NCI-H2227 (cell line): ENCODE results near the gene MMP27.
A peak's percentile ranks its signal among the peaks of the same experiment; 100 is the strongest.

Source experiments
- DNase-seq: peaks from one replicate; lab custom pipeline; 2025; ENCODE audit not compliant: unreplicated experiment; lab: John Stamatoyannopoulos, UW

MMP27 gene

GRCh38 chr11:102704841-102705240 lies 728 bp downstream of the MMP27 start:
- no peak for DNase-seq

GRCh38 chr11:102703826-102704493 lies 1.6 kb downstream of the MMP27 start:
- DNase-seq: no peak

- no peak for DNase-seq
Observed at GRCh38 chr11:102695201-102695600, 10.4 kb downstream of the MMP27 start.

DNA sequence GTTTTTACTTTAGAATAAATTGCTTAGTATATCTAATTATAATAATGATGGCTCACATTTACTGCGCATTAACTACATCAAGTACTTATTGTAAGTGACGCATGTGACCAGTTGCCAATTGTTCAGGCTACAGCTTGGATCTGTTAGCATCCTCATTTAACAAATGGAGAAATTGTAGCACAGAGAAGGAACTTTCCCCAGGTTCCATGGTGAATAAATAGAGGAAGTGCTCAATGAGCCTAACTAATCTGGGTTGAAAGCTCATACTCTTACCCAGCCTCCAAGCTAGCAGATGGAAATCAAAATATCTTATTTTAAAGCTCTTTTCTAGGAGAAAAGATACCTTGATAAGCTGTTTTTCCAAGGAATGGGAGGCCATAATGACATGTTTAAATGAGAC lies 19.8 kb downstream of the MMP27 start:
- no peak for DNase-seq

GRCh38 chr11:102685338-102685737 lies 20.2 kb downstream of the MMP27 start:
- no peak for DNase-seq

GRCh38 chr11:102683277-102683676 lies 22.3 kb downstream of the MMP27 start:
- no peak for DNase-seq

DNA sequence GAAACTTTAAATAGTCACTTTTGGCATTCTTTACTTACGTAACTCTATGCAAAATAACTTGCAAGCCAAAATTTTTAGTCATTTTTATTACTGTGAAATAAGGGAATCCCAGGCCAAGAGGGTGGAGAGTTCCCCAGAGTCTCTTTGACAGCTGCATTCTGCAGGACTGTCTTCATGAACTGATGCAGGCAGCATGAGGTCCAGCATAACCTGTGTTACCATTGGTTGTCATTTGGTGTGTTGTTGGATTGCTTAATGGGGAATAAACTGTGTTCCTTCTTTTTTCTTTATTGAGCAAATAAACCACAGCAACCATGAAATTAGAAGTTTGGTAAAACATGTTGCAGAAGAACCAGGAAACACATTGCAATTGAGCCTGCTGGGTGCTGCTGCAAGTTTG lies 24.6 kb downstream of the MMP27 start:
- no peak for DNase-seq

GRCh38 chr11:102678022-102678421 lies 27.5 kb downstream of the MMP27 start:
- DNase-seq: no peak

DNA sequence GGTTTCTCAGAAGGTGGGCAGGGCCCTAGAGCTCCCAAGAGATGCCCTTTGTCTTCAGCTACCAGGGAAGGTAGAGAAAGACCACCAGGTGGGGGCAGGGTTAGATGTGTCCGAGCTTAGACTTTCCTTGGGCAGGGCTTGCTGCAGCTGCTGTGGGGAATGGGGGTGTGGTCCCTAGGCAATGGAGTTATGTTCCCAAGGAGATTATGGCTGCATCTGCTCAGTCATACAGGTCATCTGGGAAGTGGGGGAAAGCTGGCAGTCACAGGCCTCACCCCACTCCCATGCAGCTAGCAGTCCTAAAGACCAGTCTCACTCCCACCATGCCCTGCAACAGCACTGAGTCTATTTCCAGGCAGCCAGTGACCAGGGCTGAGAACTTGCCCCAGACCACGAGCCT lies 29.5 kb downstream of the MMP27 start:
- no peak for DNase-seq

DNA sequence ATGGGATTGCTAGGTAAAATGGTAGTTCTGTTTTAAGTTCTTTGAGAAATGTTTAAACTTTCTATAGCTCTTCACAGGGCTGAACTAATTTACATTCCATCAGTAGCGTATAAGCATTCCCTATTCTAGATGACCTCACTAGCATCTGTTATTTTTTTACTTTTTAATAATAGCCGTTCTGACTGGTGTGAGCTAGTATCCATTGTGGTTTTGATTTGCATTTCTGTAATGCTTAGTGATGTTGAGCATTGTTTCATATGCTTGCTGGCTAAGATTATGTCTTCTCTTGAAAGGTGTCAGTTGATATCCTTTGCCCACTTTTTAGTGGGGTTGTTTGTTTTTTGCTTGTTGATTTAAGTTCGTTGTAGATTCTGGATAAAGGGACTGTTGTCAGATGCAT lies 35.9 kb downstream of the MMP27 start:
- no peak for DNase-seq

DNA sequence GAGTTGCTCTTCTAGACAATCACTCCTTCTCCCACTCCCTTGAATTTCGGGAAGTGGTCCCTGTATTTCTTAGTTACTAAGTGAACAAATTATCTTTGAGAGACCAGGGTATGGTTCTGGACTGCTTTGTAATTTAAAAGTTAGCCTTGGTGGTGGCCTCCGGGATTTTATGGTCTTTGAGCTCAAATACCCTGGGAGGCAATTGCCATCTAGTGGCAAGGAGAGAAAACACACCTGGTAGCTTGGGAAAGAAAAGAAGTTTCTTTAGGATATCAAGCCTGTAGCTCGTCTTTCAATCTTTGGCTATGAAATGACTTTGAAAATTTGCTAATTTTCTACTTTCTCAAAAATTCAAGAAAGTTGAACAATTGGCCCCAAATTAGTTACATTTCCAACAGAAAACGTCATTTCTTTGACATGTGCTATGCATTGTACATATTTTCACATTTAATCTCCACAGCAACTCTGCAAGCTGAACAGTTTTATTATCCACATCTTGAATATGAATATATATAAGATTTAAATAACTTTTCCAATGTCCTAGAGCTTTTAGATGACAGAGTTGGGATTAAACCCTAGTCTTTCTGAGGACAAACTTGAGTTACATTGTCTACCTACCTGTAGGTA lies 39.1 kb downstream of the MMP27 start:
- DNase-seq: no peak

GRCh38 chr11:102664001-102664752 lies 41.4 kb downstream of the MMP27 start:
- no peak for DNase-seq

- peak; percentile 45 for DNase-seq
Observed at GRCh38 chr11:102662607-102663006, 43.0 kb downstream of the MMP27 start.

GRCh38 chr11:102661040-102661439 lies 44.5 kb downstream of the MMP27 start:
- DNase-seq: no peak

DNA sequence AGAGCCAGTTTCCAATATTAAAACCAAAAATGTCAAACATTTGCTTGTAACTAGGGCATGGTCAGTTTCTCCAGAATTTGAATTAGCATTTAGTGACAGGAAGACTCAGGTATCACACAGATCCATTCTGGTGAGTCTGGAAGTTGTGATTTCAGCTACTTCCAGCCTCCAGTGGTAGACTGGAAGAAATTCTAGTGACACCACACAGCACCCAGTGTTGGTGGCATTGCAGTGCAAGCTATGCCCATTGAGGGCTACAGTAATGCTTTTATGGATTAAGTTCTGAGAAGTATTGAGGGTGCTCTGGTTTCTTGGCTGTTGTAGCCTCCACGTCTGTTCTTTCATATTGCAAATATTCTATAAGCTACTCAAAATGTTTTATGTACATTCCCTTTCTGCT lies 49.0 kb downstream of the MMP27 start:
- no peak for DNase-seq

DNA sequence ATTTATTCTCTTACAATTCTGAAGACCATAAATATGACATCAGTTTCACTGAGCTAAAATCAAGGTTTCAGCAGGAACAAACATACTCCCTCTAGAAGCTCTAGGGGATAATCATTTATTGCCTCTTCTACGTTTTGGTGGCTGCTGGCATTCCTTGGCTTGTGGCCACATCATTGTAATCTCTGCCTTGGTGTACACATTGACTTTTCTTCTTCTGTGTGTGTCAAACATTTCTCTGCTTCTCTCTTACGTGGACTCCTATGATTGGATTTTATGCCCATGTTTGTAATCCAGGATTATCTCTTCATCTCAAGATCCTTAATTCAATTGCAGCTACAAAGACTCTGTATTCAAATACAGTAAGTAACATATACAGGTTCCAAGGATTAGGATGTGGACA lies 50.0 kb downstream of the MMP27 start:
- DNase-seq: no peak

GRCh38 chr11:102654761-102655160 lies 50.8 kb downstream of the MMP27 start:
- no peak for DNase-seq

DNA sequence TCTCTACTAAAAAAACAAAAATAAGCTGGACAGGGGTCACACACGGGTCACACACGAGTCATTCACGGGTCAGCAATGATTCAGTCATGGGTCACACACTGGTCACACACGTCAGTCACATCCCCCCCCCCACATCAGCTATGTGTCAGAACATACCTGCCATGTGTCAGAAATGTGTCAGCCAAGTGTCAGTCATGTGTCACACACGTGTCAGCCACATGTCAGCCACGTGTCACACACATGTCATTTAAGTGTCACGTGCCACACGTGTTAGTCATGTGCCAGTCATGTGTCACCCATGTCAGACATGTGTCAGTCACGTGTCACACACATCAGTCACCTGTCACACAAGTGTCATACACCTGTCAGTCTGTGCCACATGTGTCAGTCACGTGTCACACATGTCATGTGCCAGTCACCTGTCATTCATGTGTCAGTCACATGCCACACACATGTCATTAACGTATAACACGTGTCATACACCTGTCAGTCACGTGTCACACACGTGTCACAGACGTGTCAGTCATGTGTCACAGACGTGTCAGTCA lies 51.8 kb downstream of the MMP27 start:
- no peak for DNase-seq

- no peak for DNase-seq
Observed at GRCh38 chr11:102647430-102647829, 58.1 kb downstream of the MMP27 start.

DNA sequence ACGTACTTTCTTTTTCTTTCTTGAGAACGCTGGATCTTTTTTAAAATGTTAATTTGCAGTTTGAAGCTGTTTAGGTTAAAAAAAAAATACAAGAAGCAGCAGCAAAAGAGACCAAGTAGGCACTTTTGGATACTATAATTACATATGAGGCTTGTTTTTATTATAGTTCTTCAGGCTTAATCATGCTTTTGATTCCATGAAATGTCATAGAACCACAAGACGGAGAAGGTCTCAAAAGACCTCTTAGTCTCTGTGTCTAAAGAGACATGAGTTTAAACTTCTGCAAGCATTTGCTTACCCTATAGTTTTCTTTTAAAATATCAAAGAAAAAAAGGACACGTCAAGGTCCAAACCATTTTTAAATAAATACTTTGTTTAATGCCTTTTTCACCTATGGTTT lies 61.6 kb downstream of the MMP27 start:
- no peak for DNase-seq
